GM19395 (cell line): ENCODE measurements around the gene DNMT3A.

Source experiments
- ATAC-seq: cut with Tn5 transposase; IDR thresholded peaks from one replicate; pipeline ENCODE4 v1.9.1; 2021; ENCODE audit warnings: mild to moderate bottlenecking, moderate library complexity; ENCODE audit not compliant: unreplicated experiment

DNMT3A gene

DNA sequence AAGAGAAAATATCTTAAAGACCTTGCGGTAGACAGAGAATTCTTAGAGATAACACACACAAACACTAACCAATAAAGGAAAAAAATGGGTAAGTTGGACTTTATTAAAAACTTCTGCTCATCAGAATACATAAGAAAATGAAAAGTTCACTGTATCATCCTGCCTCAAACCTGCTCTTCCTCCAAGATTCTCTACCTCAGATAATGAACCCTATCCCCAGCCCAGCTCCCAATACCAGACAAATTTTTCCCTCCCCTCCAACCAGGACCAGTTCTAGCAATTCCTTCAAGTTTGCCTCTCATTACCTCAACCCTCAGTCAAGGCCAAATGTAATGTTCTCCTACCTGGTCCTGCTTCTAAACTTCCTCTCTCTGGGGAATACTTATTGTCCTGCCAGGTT, 79.4 kb downstream of the DNMT3A start:
- ATAC-seq, result no peak

DNA sequence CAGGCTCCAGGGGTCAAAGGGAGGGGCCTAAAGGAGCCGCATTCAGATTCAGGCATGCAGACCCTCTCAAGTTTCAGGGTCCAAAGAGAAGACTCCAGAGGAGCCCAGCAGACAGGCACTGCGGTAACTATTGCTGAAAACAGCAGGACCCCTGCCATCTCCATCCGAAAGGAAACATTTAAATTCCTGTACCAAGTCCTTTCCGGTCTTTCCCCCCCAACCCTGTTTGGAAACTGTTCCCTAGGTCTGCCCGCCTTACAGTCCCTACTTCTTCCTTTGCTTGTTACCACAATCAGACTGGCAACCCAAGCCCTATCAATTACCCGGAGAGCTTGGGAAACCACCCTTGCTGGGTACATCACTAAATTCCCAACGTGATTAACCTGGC, 82.0 kb downstream of the DNMT3A start:
- no peak for ATAC-seq

DNA sequence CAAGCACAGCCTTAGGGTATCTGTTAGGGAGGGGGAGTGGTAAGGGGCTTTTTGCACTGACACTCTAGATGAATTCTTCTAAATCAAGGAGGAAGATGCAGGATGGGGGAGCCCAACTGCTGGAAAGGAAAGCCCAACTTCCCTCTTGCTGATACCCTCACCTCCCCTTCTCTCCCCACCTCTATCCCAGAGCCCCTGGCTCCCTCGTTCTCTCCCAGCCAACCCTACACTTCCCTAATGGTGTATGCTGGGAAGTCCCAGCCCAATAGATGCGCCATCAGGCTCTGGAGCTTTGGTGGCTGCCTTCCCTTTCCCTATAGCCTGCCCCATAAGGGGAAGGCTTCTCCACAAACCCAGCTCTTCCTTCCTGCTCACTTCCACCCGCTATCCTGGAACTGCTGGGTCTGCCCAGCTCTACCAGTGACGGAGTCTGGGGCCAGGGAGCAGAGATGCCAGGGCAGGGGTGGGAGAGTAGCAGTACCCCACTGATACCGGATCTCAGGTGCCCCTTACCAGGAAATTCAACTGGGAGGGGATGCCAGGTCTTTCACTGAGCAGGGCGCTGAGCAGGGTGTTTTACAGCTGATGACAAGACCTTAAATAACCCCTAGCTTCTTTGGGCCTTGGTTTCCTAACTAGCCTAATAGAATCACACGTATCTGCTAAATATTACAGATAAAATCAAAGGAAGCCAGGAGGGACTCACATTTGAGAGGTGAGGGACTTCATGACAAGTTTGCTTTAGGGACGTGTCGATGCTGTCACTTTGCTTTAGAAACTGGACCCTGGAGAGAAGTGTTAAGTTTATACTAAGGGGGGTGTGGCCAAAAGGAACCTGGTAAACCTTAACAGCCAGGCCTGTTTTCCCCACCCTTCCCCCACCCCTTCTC, 82.6 kb downstream of the DNMT3A start:
- ATAC-seq, result no peak

DNA sequence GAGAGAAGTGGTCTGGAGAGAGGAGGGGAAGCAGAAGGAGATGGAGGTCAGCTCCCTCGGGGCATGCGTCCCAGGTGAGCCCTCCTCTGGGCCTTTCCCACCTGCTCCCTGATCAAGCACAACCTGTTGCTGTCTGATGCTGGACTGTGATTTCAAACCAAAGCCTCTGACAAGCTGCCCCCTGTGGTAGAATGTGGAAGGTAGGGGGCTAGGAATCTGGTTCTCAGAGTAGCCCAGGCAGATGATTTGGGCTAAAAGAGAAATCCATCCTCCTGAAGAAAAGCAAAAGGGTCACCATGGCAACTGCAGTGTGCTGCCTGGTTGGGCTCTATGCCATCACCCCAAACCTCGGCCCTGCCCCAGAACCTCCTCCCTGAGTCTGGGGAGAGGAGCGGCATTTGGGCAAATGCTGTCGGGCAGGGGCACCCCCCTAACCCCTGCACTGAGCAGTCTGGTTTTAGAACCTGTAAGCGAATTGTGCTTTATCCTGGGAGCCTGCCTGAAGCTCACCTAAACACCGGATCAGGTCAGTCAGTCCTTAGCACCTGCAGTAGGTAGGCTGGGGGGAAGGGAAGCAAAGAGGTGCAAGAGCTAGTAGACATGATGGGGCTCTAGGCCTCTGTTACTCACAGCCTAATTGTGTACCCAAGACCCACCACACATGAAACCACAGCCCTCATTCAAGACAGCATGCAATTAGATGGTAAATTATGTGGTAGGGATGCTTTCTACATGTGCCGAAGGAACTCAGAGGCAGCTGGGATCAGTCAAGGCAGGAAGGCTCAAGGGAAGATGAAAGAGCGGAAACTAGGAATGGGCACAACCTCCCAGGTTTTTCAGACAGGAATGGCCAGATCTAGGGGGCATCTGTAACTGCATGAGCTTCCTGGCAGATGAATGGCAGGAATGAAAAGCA, 83.5 kb downstream of the DNMT3A start:
- no peak for ATAC-seq

DNA sequence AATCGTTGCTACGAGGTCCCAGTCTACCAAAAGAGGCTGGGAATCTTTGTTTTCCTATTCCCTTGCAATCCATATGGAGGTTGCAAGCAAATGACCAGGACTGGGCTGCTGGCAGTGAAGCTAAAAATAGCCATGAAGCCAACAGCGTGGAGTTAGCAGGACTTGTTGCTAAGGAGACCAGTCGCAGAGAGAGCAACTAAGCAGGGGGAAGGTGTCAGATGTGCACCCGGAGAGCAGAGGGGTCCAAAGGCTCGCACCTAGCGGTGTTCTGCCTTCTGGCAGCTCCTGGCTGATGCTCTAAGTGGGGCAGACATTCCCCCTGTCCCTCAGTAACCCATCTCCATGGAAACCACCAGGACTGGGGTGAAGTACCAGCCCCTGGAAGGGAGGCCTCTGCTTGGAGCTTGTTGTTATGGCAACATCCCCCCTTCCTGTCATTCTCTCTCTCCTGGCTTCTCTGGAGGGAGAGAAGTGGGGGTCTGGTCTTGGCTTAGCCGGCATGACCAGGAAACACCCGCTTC, 84.6 kb downstream of the DNMT3A start:
- no peak for ATAC-seq

DNA sequence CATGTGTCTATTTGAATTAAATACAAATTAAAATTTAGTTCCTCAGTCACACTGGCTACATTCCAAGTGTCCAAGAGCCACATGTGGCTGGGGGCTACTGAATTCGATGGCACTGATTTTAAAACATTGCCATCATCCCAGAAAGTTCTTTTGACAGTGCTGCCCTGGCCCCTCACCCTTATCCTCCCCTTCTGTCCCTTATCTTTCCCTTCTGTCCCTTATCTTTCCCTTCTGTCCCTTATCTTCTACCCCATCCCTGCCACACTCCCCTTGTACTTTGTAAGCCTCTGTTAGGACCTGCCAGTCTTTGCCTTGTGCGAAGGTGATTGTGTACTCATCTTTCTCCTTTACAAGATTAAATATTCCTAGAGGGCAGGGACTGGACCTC, 85.2 kb downstream of the DNMT3A start:
- no peak for ATAC-seq

DNA sequence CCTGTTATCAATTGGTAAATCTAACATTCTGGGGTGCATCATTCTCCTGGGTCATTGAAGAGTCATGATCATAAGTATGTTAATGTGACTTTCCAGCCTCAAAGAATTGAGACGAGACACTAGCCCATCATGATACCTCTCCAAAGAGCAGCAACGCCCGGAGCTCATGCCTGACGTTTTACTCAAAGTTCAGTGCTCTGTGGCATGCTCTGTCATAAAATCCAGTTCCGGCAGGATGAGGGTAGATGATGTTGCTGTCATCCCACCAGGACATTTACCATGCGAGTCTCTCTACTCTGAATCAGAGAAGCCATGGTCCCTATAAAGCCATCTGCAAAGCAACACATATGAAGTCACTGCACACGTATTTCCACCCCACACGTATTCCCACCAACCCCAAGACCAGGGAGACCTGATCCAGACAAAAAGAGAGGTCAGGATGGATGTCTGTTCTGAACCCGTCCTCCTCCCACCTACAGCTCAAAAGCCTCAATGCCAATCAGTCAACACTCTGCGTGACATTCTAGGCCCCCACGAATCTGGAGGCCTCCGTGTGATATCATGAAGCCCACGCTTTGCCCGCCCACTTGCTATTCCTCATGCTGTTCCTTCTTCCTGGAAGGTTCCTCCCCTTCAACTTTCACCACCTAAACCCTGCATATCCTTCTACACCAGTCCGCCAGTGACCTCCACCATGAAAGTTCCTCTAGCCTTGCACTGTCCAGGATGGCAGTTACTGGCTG, 85.8 kb downstream of the DNMT3A start:
- no peak for ATAC-seq

DNA sequence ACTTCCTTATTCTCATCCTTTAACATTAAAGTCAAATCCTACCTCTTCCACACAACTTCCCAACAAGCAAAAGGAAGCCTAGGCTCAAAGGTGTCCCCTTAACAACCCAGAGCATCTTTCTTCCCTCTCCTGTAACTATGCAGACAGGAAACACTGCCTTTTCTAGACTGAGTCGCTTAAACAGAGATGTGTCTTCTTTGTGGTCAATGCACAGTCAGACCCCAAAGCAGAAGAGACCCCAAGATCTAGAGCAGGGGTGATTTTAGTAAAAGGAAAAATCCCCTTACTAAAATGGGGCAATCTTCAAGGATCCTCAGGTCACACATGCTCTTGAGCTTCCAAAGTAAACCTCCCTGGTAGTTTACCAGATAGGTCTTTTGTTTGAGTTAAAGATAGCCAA, 86.8 kb downstream of the DNMT3A start:
- no peak for ATAC-seq

DNA sequence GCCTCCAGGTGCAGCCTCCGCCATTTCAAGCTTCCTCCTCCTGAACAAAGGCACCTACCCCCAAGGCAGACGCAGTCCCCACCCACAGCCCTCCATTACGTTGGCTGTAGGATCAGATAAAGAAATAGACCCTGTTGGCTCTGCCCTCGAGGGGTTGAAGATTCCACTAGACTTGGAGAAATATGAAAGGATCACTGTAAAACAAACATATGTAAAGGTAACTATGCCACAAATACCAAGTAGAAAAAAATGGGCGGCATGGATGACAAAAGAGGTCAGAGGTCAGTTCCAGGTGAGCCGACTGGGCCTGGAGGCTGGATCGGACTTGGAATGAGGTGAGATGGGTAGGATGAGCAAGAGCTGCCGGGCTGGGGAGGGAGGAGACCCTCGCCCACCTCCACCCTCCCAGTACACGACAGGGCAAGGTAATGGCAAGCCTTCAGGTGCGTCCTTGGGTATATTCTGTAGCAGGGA, 88.5 kb downstream of the DNMT3A start:
- no peak for ATAC-seq

DNA sequence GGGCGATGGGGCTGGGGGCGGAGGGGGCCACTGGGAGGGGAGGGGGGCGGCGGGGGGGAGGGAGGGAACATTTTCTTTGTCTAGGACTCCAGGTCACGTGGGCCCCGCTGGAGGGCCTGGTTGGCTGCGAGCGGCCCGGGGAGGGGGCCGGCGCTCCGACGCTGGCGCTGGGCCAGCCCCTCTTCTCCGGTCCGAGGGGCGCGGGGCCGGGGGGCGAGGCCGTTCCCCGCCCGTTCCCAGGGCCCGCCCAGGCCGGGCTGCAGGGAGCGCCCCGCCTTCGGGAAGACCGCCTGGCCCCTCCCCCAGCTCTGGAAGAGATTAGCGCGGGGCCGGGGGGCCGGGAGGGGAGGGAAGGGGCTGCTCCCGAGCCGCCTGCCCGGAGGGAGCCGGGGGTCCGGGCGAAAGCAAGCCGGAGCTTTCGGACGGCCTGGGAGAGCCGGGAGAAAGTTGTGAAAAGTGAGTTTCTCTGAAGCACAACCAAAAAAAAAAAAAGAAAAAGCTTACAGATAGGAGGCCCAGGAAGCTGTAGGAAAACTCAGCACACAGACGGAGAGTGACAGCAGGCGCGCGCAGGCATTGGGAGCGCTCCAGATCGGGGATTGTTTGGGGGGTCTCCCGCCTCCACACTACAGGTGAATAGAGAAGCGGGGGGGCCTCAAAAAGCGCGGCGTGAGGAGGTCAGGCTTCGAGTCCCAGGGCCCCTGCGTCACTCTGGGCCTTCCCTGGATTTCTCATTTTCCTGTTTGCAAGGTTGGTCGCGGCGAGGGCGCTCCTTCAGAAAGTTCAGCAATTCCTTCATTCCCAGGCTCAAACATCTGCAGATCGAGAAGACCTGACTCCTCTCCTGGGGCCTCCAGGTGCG, 89.2 kb downstream of the DNMT3A start:
- ATAC-seq, result peak; percentile 43

DNA sequence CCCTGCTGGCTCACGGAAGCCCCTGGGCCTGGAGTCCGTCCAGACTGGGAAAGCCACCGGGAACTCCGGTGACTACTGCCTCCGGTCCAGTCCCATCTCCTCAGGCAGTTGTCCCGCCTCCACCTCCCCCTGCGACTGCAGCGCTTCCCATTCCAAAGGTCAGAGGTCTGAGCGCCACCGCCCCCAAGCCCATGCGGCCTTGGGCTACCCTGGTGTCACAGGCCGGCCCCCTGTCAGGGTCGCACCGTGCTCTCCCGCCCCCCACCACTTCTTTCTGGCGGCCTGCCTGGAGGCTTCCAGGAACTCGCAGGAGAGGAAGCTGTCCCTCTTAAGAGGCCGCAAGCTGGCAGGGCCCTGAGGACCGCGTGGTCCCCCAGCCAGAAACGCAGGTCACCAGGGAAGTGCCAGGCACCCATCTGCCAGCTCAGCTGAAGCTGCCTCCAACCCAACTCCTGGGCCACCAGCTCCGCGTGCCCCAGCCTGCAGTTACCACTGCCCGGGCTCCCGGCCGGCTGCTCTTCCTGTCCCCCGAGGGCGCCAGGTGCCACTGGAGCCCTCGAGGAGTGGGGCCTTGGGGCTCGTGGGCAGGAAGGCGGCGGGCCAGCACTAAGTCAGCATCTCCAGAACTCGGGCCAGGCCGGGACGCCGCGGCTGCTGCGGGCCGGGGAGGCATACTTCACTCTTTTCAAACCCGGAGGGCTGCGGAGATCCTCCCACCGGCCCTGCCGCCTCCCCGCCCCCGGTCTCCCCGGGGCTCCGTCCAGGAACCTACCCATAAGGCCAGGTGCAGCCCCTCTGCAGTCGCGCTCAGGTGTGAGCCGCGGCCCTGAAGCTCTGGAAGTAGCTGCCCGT, 90.1 kb downstream of the DNMT3A start:
- peak; percentile 55 for ATAC-seq

DNA sequence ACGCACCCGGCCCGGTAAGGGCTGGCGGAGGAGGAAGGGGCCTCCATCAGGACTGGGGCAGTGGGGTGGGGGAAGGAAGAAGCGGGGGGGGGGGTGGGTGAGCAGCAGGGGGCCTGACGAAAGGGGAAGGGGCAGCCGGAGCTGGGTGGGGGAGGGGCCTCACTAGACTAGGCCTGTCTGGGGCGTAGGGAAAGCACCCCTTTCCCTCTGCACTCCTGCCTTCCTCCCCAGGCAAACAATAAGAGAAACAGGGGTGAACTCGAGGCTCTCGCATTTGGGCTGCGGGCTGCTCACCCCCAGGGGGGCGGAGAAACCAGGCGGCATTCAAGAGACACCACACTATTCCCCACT, 90.7 kb downstream of the DNMT3A start:
- ATAC-seq, result peak; percentile 22

DNA sequence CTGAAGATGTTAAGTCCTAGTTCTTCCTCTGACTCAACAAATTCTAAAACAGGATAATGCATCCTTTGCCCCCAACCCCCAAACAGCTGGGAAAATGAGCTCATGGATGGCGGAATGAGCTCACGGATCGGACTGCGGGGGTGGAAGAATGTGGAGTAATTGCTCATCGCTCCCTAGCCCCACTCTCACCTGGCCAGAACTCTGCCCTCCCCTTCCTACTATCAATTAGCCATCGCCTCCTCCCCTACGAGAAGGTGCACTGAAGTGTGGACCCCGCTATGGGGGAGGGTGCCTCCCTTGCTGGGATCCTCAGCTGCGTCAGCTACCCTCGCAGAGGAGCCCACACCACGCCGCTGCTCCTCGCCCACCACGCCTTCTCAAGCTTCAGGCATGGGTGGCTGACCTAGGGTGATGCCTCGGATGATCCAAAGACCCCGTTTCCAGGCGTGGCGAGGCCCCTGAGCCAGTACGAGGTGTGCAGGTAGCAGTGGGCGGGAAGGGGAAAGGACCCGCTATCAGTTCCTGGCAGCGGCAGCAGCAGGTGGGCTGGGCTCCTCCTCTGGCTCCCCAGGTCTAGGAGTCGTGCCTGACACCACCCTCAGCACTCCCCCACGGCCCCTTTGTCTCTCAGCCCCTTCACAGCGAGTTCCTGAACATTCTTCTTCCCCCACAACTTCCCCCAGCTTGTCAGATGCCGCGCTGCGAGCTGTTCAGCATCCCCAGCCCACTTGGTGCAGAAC, 91.2 kb downstream of the DNMT3A start:
- no peak for ATAC-seq

DNA sequence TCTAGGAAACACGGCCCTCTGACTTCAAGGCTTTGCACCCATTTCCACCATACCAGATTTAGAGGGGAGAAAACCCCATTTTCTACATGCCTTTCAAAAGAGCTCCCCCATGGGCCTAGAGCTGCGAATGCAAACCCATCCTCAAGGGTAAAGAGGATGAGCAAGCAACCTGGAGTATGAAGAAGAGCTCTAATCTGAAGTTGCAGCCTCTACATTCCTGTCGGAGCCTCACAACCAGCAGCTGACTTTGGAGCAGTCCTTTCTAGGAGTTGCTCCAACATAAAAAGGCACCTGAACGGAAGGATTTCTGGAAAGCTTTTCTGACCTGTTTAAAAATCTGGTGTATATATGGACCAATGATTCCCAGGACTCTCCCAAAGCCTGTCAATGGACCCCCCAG, 91.9 kb downstream of the DNMT3A start:
- ATAC-seq, result no peak

DNA sequence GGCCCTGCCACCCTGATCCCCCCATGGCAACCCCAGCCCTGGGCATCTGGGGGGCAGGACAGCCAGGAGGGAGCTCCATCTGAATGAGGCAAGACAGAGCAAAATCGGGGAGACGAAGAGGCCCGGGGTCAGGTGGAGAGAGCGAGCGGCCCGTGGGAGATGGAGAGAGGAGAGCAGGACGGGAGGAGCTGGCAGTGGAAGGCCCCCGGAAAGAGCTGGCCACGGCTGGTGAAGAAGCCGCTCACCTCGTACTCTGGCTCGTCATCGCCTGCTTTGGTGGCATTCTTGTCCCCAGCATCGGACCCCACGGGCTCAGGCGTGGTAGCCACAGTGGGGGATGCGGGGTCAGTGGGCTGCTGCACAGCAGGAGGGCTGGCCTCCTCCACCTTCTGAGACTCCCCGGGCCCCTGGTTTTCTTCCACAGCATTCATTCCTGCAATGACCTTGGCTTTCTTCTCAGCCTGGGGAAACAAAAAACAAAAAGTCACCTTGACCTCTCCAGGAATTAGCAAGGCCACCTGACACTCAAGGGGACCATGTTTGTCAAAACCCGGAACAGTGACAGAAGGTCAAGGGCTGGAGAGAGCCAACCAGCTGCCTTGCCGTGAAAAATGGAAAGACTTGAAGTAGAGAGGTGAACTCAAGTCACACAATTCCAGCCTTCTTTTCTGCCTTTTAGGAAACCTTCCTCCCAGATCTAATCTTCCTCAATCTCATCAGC, 93.8 kb downstream of the DNMT3A start:
- ATAC-seq, result no peak

DNA sequence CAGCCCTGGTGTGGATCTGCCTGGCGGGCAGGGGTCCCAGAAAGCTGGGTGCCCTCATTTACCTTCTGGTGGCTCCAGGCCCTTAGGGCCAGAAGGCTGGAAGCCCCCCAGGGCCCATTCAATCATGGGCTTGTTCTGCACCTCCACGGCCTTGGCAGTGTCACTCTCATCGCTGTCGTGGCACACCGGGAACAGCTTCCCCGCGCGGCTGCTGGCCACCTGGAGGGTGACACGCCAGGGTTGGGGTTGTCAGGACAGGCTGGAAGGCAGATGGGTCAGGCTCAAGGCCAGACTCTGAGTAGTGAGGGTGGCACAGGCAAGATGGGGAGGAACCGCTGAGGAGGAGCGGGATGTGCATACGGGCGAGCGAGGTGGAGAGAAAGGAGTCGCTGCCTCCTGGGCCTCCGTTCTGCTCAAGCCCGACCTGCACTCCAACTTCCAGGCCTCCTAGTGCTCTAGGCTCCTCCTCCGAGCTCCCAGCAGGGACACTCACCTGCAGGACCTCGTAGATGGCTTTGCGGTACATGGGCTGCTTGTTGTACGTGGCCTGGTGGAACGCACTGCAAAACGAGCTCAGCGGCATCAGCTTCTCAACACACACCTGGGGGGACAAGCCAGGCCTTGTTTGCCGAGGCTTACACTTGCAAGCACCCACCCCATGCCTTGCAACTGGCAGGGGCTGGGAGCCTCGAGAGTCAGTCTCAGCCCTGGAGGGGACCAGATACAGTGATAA, 95.0 kb downstream of the DNMT3A start:
- no peak for ATAC-seq

DNA sequence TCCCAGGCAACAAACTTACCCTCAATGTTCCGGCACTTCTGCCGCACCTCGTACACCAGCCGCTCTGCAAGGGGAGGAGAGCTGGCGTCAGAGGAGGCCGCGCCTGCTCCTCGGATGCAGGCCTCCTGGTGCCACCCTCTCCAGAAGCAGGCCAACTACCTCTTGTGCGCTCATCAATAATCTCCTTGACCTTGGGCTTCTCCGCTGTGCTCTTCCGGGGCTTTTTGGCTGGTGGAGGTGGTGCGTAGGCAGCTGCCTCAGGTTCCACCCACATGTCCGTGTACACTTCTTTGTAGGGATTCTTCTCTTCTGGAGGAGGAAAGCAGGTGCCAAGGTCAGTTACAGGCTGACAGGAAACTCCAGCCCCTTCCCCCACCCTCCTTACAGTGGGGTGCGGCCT, 95.7 kb downstream of the DNMT3A start:
- ATAC-seq, result no peak
